HFF-Myc (cell line): ENCODE measurements around the gene TEF.

Source experiments
- DNase-seq: peaks from one replicate; pipeline ENCODE4 v3.0.0-alpha.2; 2011; ENCODE audit warnings: low read depth; ENCODE audit errors: extremely low read depth
- H3K4me3 ChIP-seq: replicated peaks from 2 replicates; pipeline ENCODE4 v1.5.1; 2011; ENCODE audit warnings: low read depth, mild to moderate bottlenecking, control low read depth, low read length
- CTCF ChIP-seq: IDR thresholded peaks from 2 replicates; pipeline ENCODE4 v1.5.1; 2012; ENCODE audit warnings: mild to moderate bottlenecking, low read depth, low read length, control low read depth; ENCODE audit errors: missing control alignments

Gene TEF

GRCh38 chr22:41367039-41367679, 14.6 kb upstream of the TEF start:
- TF ChIP-seq CTCF = peak; percentile 39
- peak; percentile 85 for DNase-seq
- H3K4me3 ChIP-seq = peak overlapping the region; percentile 31

- no peak for TF ChIP-seq CTCF
- H3K4me3 ChIP-seq = peak overlapping the region; percentile 31
- no peak for DNase-seq
Observed at GRCh38 chr22:41367680-41368542, 13.8 kb upstream of the TEF start.

GRCh38 chr22:41368543-41369423, 13.0 kb upstream of the TEF start:
- TF ChIP-seq CTCF = no peak
- DNase-seq = no peak
- no peak overlapping the region for H3K4me3 ChIP-seq

DNA sequence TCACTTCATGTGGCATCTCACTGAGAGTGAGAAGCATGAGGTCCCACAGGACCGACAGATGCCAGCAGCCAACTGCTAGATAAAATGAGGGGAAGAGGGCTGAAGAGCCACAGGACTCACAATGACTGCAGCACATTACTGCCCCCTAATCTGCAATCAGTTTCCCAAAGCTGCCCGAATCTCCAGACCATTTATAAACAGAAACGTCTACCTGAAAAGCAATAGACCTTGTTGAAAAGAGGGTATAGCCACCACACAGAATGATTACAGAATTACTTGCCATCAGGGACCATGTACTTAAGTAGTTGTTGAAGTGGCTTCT, 12.4 kb upstream of the TEF start:
- DNase-seq = no peak
- TF ChIP-seq CTCF = no peak
- no peak overlapping the region for H3K4me3 ChIP-seq

- no peak for DNase-seq
- H3K4me3 ChIP-seq = no peak overlapping the region
- no peak for TF ChIP-seq CTCF
Observed at GRCh38 chr22:41369837-41370236, 11.9 kb upstream of the TEF start.

GRCh38 chr22:41377846-41378245, 3.9 kb upstream of the TEF start:
- DNase-seq = no peak
- no peak for TF ChIP-seq CTCF
- no peak overlapping the region for H3K4me3 ChIP-seq
